Fibroblast of lung (primary cell): Measurements from ENCODE around the gene ISL1.

Experiments
- CTCF ChIP-seq, 2 donors: IDR thresholded peaks in 1 of 2; conservative IDR thresholded peaks in 1 of 2; 1 replicate in 1 of 2; 2 replicates in 1 of 2; pipeline ENCODE4 v1.5.1; 2011 to 2012; ENCODE audit warnings: low read length in 2 of 2, control low read depth in 1 of 2, inconsistent platforms in 1 of 2, low read depth in 1 of 2, mild to moderate bottlenecking in 1 of 2
- EZH2 ChIP-seq: IDR thresholded peaks from 2 replicates; pipeline ENCODE4 v1.5.1; 2012; ENCODE audit warnings: low read length, control low read depth, mild to moderate bottlenecking; ENCODE audit errors: missing control alignments

GRCh38 chr5:51397996-51398395 lies 14.7 kb downstream of the ISL1 start:
- TF ChIP-seq CTCF (conservative IDR thresholded peaks at IDR 0.05 in 1 of 2, IDR thresholded peaks at IDR 0.05 in 1 of 2; ENCODE audit: low read depth in 1 of 2, low read length in 2 of 2): no peak
- no peak for TF ChIP-seq EZH2
